Spinal cord (tissue), 10 donors: ENCODE results near the gene TGM3. TPM values are rescaled to one million over a fixed set of nuclear protein-coding genes. Genes with fewer than 3 reads are reported as not detected.

Source experiments
- DNase-seq, 6 donors: peaks; one replicate each; pipeline versions ENCODE4 v3.0.0 to v3.0.0-alpha.2; 2013 to 2015; ENCODE audit warnings: low spot score in 6 of 6, low read depth in 4 of 6
- H3K27ac ChIP-seq: one replicate; pipeline ENCODE4 v1.5.1; 2013; ENCODE audit warnings: low read depth, low read length, control low read depth
- H3K27me3 ChIP-seq: one replicate; pipeline ENCODE4 v1.6.1; 2013; ENCODE audit warnings: low read length; ENCODE audit not compliant: control insufficient read depth, insufficient read depth
- H3K36me3 ChIP-seq: one replicate; pipeline ENCODE4 v1.6.1; 2013; ENCODE audit warnings: low read length; ENCODE audit not compliant: control insufficient read depth, insufficient read depth
- H3K4me1 ChIP-seq: one replicate; pipeline ENCODE4 v1.6.1; 2013; ENCODE audit warnings: low read length; ENCODE audit not compliant: control insufficient read depth, insufficient read depth
- H3K4me3 ChIP-seq: one replicate; pipeline ENCODE4 v1.5.1; 2013; ENCODE audit warnings: low read depth, low read length, control low read depth
- H3K9me3 ChIP-seq: one replicate; pipeline ENCODE4 v1.6.1; 2013; ENCODE audit warnings: low read length; ENCODE audit not compliant: control insufficient read depth, insufficient read depth
- WGBS: methylation state at CpG from one replicate; pipeline ENCODE4 v1.1.5; 2013; ENCODE audit warnings: missing lambda C conversion rate; ENCODE audit not compliant: insufficient coverage; 5-methylcytosine and 5-hydroxymethylcytosine counted together
- polyA plus RNA-seq, 2 donors: library from polyadenylated mRNA; unstranded; fragments of 120-200 nt; gene quantifications; one replicate each; pipeline ENCODE4 v1.2.1, GENCODE V29; 2013; ENCODE audit not compliant: insufficient read length in 2 of 2
- total RNA-seq, 2 donors: library from RNA; depleted of rRNA in 1 of 2; stranded (reverse); fragments of 120-200 nt in 1 of 2; fragments of >200 nt in 1 of 2; gene quantifications; one replicate each; pipeline versions ENCODE4 v1.2.3 to v1.2.4, GENCODE V29; 2013 to 2014
- donor health status: healthy.

The TGM3 gene
- total and polyA plus RNA-seq, 4 donors, result 0.39 to 1.3 (median 0.39) TPM

DNA sequence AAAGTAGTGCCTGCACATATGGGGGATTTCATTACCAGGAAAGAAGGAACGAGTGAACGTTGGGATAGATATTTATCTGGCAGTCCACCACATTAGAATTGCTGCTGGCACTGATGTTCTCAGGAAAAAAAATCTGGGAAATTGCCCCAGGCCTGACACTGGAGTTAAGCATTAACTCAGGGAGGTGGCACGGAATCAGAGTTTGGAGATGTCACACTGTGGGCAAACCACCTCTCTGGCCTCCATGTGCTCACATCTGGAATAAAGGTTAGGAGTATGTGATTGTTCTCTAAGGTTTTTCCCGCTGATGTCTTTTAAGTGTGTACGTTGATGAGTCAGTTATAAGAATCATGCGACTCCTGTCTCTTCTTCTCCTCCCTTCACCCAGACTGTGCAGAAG is 7.9 kb downstream of the TGM3 start:
- no peaks in the 10 kb centered on the region for H3K9me3 ChIP-seq
- no peaks in the 10 kb centered on the region for H3K27me3 ChIP-seq
- WGBS, result 66% methylated on average over 3 of the region's 6 CpGs
- H3K4me3 ChIP-seq, result no peak overlapping the region
- DNase-seq, result no peak
- no peaks in the 10 kb centered on the region for H3K36me3 ChIP-seq
- peaks cover 3% of the 10 kb centered on the region for H3K4me1 ChIP-seq
- H3K27ac ChIP-seq, result no peak overlapping the region

DNA sequence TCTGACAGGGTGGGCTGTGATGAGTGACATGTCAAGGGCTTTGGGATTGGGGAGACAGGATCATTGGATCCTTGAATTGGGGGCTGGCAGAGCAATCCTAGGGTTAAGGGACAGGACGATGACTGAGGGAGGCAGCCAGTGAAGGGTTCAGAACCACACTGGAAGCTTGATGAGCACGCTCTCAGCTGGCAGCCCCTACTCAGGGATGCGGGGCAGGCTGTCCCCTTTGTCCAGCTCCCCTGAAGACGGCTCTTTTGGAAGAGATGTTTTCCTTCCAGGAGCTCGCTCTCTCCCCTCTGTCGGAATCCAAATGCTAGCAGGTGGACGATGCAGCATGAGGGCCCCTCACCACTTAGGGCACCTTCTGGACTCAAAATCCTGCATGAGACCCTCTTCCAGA is 8.4 kb downstream of the TGM3 start:
- Histone ChIP-seq H3K27me3 (no peaks in the 10 kb centered on the region), H3K4me3 (no peak overlapping the region), H3K4me1 (peaks cover 3% of the 10 kb centered on the region), H3K9me3 (no peaks in the 10 kb centered on the region), H3K27ac (no peak overlapping the region), H3K36me3 (no peaks in the 10 kb centered on the region)
- no peak for DNase-seq
- WGBS, result 52% methylated on average over 7 of the region's 7 CpGs

DNA sequence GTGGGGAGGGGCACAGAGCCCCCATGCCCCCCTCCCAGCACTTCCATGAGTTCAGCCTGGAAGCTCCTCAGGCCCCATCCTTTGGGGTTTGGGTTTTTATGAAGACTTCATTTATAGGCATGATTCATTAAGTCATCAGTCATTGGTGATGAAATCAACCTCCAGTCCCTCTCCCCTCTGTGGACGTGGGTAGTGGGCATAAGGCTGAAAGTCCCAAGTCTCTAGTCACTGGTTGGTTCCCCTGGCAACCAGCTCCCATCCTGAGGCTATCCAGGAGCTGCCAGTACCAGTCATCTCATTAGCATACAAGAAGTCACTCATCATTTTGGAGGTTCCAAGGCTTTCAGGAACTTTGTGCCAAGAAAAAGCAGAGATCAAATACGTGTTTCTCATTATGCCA is 9.2 kb downstream of the TGM3 start:
- Histone ChIP-seq H3K27ac (no peak overlapping the region), H3K27me3 (no peaks in the 10 kb centered on the region), H3K4me3 (no peak overlapping the region), H3K36me3 (no peaks in the 10 kb centered on the region), H3K9me3 (no peaks in the 10 kb centered on the region), H3K4me1 (peaks cover 3% of the 10 kb centered on the region)
- no peak for DNase-seq
- 10% methylated on average over 2 of the region's 2 CpGs for WGBS

DNA sequence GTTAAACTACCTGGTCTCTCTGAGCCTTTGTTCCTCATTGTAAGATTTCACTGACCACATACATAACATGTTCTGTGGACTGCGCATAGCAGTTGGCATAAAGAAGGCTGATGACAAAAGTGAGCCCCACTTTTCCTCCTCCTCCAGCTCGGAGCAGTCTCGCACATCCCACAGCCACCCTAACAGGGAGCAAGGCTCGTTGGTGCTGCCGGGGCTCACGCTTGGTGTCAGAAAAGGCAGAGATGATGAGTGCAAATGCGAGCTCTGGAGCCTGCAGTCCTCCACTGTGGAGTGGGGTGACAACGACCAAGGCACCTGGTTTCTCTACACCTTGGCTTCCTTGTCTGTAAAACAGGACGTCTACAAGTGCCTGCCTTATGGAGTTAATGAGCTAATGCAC is 9.7 kb downstream of the TGM3 start:
- DNase-seq, result no peak
- no peak overlapping the region for H3K4me3 ChIP-seq
- WGBS, result 93% methylated on average over 3 of the region's 9 CpGs
- no peak overlapping the region for H3K27ac ChIP-seq
- no peaks in the 10 kb centered on the region for H3K27me3 ChIP-seq
- H3K9me3 ChIP-seq, result no peaks in the 10 kb centered on the region
- peaks cover 3% of the 10 kb centered on the region for H3K4me1 ChIP-seq
- no peaks in the 10 kb centered on the region for H3K36me3 ChIP-seq

DNA sequence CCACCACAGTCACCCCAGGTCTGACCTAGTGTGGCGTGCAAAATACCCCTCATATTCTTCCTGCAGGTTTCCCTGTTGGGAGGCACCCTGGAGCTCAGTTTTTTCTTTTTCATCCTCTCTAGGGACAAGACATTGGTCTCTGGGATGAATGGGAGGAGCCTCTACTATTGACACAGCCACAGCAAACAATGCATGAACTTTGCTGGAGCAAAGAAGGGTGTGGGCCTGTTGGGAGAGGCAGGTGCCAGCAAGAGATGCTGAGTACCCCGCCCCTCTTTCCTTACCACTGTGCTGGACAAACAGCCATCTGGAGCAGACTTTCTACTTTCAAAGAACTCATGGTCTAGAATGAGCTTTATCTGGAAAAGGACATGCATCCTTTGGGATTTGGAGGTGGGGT is 10.1 kb downstream of the TGM3 start:
- Histone ChIP-seq H3K27ac (no peak overlapping the region), H3K4me3 (no peak overlapping the region), H3K4me1 (peaks cover 3% of the 10 kb centered on the region), H3K27me3 (no peaks in the 10 kb centered on the region), H3K36me3 (no peaks in the 10 kb centered on the region), H3K9me3 (no peaks in the 10 kb centered on the region)
- DNase-seq, result no peak
- no CpG with 5 or more reads among the region's 2 CpGs for WGBS

DNA sequence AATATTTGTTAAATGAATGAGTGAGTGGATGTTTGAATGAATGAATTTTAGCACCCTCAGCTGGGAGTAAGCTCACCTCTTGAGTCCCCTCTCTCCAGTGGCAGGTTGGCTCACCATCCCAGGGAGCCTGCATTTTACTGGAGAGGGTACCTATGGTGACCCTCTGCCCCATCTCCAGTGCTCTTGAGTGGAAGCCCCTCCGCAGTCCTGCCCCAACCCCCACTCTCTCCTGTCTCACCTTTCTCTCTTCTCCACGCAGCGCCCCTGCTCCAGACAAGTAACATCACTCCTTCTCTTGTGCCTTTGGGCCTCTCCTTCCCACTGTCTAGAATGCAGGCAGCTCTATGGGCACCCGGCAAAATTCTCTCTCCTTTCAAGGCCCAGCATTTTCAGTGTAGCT is 11.3 kb downstream of the TGM3 start:
- no peaks in the 10 kb centered on the region for H3K27me3 ChIP-seq
- no peak overlapping the region for H3K4me3 ChIP-seq
- H3K36me3 ChIP-seq, result no peaks in the 10 kb centered on the region
- H3K9me3 ChIP-seq, result no peaks in the 10 kb centered on the region
- peaks cover 3% of the 10 kb centered on the region for H3K4me1 ChIP-seq
- no peak for DNase-seq
- no peak overlapping the region for H3K27ac ChIP-seq
- 90% methylated on average over 4 of the region's 4 CpGs for WGBS

DNA sequence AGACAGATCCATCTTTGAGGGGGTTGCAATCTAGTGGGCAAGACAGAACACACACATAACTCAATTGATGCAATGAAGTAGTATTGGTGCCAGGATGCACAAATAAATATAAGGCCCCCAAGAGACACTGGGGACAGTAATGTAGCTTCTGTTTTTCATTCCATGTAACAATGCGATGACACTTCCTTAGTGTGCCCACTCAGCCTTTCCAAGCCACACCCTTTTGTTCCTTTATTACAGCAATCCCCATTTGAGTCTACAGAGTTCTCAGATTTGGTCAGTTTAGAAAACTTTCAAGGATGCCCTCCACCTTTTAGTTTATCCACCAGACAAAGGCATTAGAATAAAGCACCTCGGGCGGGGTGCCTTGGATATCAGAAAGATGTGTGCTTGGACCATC is 15.5 kb downstream of the TGM3 start:
- no peaks in the 10 kb centered on the region for H3K36me3 ChIP-seq
- no peak overlapping the region for H3K27ac ChIP-seq
- no peaks in the 10 kb centered on the region for H3K4me1 ChIP-seq
- no peaks in the 10 kb centered on the region for H3K27me3 ChIP-seq
- H3K9me3 ChIP-seq, result no peaks in the 10 kb centered on the region
- no peak for DNase-seq
- H3K4me3 ChIP-seq, result no peak overlapping the region
- 87% methylated on average over 3 of the region's 3 CpGs for WGBS

DNA sequence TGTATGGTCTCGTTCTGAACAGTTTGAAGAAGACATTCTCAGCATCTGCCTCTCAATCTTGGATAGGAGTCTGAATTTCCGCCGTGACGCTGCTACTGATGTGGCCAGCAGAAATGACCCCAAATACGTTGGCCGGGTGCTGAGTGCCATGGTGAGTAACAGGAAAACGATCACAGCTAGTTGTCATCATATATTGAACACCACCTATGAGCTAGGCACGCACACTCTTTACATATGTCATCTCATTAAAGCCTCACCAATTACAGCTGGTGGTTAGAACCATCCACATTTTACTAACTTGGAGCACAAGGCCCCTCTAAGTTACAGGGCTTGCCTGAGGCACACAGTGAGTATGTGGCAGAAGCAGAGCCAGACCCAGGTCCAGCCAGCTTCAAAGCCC is 17.1 kb downstream of the TGM3 start:
- Histone ChIP-seq H3K4me1 (no peaks in the 10 kb centered on the region), H3K36me3 (no peaks in the 10 kb centered on the region), H3K4me3 (no peak overlapping the region), H3K27me3 (no peaks in the 10 kb centered on the region), H3K9me3 (no peaks in the 10 kb centered on the region), H3K27ac (no peak overlapping the region)
- DNase-seq, result no peak
- WGBS, result 97% methylated on average over 6 of the region's 8 CpGs

DNA sequence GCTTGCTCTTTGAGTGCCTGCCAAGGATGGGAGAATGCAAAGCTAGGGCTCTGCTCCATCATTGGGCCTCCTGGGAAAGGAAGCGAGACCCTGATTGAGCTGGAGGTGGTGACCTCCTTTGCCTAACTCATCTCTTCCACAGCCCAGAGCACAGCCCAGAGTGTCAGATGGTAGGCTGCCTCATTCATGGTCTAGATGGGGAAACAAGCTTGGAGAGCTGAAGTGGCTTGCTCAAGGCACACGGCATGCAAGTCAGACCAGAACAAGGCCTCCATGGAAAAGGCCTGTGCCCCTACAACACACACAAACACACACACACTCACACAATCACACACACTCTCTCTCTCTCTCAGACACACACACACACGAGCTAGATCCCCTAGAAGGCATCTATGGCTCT is 17.5 kb downstream of the TGM3 start:
- WGBS, result 100% methylated on average over 1 of the region's 3 CpGs
- no peaks in the 10 kb centered on the region for H3K4me1 ChIP-seq
- no peak for DNase-seq
- no peaks in the 10 kb centered on the region for H3K27me3 ChIP-seq
- no peak overlapping the region for H3K4me3 ChIP-seq
- no peaks in the 10 kb centered on the region for H3K36me3 ChIP-seq
- H3K9me3 ChIP-seq, result no peaks in the 10 kb centered on the region
- no peak overlapping the region for H3K27ac ChIP-seq

DNA sequence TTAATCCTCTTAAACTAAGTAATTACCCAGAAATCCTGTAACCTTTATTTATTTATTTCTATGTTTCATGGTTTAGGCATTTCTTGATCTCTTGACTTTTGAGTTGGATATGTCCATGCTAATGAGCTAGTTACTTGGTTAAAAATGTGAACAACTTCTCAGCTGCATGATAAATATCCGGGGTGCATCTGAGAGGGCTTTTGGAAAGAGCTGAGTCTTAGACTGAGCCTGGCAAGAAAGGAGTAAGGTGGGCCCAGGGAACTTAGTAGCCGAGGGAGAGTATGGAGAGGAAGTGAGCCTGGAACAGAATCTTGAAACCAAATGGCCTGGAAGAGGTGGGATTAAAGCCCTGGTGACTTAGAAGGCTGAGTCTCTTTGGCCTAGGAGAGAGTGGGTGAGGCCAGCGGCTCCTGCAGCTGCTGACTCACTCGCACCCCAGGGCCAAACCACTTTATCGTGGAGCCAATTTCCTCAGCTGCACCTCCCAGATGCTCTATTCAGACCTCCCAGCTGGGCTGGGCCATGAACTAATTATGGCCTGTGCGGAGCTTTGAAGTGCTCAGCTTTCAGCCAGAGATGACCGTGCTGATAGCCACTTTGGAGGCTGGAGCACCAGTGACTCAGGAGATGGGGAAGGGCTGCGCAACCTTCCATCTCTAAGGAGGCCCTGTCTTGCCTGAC is 19.1 kb downstream of the TGM3 start:
- WGBS, result 48% methylated on average over 6 of the region's 8 CpGs
- no peaks in the 10 kb centered on the region for H3K27me3 ChIP-seq

More for the DNA sequence above, 19.1 kb downstream of the TGM3 start:
- H3K4me1 ChIP-seq, result no peaks in the 10 kb centered on the region
- H3K4me3 ChIP-seq, result no peak overlapping the region
- no peaks in the 10 kb centered on the region for H3K9me3 ChIP-seq
- DNase-seq, result no peak
- H3K27ac ChIP-seq, result no peak overlapping the region
- H3K36me3 ChIP-seq, result no peaks in the 10 kb centered on the region
